GM21737 (cell line): ENCODE data around the gene TUBB1.
"Not testable (repeated sequence)": the region's sequence is repeated elsewhere in the genome, so short reads cannot be mapped to it uniquely, and the experiment has no call there.

ENCODE experiments used
- ATAC-seq: cut with Tn5 transposase; IDR thresholded peaks from one replicate; pipeline ENCODE4 v1.9.1; 2021; ENCODE audit warnings: mild to moderate bottlenecking, moderate library complexity; ENCODE audit not compliant: unreplicated experiment

TUBB1 gene

DNA sequence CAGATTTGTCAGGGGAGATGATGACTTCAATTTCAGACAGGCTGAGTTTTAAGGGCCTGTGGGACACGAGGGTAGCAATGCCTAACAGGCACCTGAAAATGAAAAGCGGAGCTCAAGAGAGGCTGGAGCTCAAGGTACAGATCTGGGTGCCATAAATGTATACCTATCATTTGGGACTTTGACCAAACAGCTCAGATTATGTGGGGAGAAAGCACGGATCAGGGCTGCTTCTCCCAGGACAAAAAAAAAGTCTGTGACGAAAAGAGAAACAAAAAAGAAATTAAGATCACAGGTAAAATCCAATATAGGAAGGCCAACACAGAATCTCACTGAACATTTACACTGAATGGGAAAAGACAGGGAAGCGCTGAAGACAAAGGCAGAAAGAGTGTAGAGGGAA is 21.4 kb downstream of the TUBB1 start:
- no peak for ATAC-seq

DNA sequence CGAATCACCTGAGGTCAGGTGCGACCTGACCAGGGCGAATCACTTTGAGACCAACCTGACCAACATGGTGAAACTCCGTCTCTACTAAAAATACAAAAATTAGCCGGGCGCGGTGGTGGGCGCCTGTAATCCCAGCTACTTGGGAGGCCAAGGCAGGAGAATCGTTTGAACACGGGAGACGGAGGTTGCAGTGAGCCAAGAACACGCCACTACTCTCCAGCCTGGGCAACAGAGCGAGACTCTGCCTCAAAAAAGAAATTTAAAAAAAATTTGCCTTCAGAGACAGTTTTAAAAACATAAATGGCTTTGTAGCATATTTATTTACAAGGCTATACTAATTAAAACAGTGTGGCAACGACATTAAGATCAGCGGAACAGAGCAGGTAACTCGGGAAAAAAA is 22.3 kb downstream of the TUBB1 start:
- ATAC-seq: not testable (repeated sequence)

DNA sequence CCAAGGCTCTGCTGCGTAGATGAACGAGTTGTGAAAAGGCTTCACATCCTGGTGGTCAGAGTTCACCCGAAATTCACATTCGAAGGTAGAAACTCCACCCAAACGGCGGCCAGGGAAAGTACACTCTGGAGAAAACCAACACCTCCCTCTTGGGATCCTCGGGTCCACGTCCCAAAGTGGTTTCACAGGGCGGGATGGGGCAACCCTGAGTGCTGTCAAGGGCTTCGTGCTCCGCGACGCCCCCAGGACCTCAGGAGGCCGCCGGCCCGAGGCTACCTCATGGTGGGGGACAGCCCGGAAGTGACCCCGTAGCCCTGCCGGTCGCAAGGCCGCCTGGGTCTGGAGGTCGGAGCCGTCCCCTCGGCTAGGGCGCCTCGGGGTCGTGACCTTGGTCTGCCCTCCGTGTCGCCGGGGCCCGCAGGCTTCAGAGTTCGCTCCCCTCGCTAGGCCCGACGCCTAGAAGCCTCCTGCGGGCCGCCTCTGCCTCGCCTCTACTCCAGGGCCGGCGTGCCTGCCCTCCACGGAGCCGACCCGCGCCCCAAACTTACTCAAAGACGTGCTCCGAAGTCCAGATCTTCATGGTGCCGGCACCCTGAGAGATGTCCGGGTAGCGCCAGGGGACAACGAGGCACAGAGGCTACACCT is 23.0 kb downstream of the TUBB1 start, which contains the start of gene PRELID3B:
PRELID3B (minus strand) TSS at position 636 of the 645 bp plus-strand sequence; CDS start at position 580, 56 bp downstream.
- peak; percentile 24 for ATAC-seq

DNA sequence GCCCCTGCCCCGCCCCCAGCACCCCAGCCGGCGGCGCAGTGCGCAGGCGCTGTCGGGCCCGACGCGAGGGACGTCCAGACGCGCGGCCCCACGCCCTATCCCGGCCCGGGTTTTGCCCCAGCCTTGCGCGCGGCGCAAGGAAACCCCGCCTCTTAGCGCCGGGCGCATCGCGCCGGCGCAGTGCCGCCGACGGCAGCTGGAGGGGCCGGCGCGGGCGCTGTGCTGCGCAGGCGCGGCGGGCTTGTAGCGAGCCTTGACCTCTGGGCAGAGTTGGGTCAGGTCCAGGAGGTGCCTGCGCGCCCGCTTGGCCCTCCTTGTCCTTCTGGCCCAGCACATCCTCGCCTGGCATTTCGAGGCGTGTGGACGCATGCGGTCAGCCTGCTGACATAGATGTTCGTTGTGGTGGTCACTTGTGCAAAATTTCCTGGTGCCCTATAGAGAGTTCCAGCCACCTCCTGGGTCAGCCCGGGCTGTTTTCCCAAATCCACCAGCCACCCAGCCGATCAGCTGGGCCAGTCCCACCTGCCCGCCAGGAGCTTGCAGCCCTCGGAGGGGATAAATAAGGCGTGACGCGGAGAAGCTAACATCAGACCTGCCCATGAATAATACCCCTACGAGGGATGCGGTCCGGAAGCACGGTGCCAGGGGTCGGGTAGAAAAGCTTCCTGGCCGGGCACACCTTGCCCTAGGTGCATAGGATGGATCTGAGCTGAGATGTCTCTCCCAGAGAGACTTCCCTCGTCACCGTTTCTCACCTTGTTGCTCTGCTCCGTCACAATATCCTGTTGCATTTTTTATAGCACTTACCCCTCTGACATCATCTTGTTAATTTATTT is 23.8 kb downstream of the TUBB1 start:
- peak; percentile 90 for ATAC-seq

DNA sequence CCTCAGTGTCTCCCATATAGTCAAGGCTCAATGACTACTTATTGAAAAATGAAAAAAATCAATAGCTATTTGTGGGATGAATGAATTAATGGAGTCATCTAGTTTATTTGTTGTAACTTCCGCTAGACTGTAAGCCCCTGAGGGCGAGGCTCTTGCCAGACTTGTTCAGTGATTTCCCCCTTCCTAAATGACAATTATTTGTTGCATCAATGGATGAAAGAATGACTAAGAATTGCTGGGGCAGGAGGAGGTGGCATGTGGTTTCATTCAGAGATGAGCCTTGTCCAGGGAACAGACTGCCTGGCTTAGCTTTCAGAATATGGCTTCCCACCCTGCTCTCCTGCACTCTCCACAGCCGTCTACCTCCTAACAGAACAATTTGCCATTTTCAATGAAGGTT is 24.5 kb downstream of the TUBB1 start:
- ATAC-seq: no peak

DNA sequence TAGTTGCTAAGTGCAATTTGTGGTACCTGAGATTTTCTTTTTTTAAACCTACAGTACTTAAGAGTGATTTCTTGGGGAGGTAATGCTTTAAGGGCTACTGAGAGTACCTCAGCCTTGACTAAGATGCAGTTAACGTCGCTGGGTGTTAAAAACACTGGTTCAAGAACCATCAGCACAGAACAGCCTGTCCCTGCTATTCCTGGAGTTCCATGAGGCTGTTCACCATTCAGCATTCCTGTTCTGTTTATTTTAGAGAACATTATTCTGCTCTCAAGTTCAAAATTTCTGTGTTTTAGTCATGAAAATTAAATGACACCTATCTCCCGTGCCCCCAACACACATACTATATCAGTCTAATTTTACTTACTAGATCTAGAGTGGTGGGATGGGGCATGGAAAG is 25.1 kb downstream of the TUBB1 start:
- ATAC-seq: no peak

DNA sequence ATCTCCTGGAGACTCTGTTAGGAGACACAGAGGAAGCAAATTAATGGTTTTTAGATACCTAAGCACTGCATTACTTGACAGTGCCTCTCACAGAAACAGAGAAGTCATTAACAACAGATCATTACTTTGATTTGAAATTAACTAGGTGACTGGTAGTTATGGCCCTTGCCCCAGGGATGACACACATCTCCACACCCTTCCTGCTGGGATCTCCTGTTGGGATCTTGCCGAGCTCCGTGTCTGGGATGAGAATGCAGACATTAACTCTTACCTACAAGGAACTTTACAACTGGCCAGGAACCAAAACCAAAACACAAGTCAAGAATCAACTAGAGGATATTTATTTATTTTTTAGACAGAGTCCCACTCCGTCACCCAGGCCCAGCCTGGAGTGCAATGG is 25.6 kb downstream of the TUBB1 start:
- no peak for ATAC-seq

DNA sequence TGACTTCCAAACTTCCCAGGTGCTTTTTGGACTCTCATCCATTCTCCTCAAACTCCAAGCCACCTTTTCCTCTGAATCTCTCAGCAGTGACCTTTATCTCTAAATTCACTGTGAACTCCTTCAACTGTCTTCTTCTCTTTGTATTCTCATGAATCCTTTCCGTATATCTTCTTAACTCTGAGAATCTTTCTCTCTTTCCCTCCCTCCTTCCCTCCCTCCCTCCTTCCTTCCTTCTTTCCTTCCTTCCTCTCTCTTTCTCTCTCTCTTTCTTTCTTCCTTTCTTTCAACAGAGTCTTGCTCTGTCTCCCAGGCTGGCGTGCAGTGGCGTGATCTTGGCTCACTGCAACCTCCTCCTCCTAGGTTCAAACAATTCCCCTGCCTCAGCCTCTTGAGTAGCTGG is 27.6 kb downstream of the TUBB1 start:
- no peak for ATAC-seq

DNA sequence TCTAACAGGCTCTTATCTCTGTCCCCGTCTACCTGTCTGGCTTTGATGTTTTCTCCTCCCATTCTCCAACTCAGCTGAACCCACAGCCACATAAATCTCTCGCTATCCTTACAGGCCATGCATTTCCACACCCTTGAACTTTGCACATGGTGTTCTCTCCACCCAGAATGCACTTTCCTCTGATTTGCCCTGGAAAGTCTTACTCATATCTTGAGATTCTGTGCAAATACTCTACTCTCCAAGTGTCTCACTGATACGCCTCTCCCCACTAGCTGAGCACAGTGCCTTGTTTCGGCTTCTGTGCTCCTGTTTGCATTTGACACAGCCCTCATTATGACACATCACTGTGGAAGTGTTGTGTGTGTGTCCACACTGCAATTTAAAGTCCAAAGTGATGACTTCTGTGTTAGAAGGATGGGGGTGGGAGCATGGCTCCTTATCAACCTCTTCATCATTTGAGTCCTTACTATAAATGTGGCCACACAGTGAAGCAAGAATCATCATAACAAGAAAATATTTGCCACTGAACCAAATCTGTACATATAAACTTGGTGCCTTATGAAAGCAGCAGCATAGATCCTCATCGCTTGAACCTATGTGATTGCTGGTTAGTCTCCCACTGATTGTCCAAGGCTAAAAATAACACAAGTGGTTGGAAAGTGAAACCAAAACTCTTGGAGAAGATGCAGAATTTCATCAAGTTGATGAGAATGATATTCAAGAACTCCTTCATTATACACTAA is 28.9 kb downstream of the TUBB1 start:
- no peak for ATAC-seq

DNA sequence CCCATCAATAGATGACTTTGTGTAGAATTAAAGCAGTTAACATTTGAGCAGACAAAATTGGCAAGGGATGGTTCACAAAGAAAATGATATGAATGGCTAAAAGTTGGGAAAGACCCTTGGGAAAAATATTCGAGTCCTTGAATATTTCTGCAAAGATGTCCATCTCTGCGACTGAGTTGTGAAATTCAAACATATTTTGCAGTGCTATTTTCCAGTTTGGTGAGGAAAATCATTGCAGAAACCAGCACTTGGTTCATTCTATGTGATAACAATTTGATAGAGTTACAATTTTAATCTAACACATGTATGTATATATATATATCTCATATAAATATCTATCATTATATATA is 29.4 kb downstream of the TUBB1 start:
- no peak for ATAC-seq

DNA sequence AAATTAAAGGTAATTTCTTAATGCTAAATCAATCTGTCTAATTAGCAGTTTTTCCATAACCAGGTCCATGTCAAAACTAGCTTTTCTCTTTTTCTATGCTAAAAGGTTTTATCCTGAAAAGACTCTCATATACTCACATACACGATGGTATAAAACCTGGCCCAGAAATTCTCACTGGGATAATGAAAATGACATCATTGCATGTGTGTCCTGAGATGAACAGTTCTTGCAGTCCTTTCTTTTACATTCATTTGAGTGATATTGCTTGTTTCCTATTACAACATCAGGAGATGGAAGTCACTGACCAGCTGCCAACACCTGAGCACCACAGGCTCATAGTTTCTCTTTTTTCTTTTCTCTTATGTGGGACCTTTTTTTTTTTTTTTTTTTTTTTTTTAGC is 31.2 kb downstream of the TUBB1 start:
- no peak for ATAC-seq

DNA sequence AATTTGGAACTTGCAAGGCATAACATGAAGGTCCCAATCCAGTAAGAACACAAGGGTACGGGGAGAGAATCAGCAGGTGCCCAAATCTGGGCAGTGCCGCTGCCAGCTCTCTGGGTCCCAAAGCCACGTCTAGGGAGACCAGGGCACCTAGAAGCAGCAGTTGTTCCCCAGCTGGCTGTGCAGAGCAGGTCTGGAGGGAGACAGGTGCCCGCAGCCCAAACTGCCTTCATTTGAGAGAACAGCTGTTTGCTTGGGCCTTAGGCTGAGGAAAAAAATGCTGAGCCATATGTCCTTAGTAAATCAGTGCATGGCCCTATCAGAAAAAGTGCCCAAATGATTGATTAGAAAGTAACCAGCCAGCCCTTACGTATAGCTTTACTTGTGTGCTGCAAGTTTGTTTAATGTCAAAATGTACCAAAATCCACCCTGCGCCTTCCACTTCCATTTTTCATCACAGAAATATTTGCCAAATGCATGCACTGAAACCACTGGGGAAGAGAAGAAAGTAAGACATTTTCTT is 32.5 kb downstream of the TUBB1 start:
- ATAC-seq: no peak

DNA sequence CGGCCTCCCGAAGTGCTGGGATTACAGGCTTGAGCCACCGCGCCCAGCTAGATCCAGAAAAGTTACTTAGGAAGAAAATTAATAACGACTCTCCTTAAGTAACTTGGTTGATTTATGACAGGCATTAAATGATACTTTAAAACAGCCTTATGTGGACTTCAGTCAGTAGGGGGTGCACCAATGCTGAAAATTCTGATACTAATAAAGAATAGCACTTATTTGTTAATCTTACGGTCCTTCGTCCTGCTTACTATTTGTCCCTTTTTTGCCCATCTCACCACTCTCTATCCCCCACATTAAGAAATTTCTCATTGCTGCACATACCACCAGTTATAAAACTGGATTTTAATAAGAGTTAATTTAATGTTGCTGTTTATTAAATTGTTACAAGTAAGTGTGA is 36.1 kb downstream of the TUBB1 start:
- ATAC-seq: no peak

DNA sequence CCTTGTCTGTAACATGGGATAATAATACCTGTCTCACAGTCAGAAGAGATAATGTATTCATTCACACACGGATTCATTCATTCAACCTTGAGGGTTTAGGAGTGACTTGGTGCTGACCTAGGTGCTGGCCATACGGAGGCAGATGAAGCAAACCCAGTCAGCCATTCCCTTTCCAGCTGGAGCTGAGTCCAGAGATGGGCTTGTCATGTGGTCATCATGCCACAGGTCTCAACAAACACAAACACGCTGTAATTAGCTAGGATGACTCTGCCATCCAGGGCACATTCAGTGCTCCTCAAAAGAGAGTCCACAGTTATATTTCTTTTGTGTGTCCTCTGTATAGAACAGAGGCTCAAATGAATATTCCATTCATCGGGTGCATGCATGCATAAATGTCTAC is 42.9 kb downstream of the TUBB1 start:
- ATAC-seq: no peak

DNA sequence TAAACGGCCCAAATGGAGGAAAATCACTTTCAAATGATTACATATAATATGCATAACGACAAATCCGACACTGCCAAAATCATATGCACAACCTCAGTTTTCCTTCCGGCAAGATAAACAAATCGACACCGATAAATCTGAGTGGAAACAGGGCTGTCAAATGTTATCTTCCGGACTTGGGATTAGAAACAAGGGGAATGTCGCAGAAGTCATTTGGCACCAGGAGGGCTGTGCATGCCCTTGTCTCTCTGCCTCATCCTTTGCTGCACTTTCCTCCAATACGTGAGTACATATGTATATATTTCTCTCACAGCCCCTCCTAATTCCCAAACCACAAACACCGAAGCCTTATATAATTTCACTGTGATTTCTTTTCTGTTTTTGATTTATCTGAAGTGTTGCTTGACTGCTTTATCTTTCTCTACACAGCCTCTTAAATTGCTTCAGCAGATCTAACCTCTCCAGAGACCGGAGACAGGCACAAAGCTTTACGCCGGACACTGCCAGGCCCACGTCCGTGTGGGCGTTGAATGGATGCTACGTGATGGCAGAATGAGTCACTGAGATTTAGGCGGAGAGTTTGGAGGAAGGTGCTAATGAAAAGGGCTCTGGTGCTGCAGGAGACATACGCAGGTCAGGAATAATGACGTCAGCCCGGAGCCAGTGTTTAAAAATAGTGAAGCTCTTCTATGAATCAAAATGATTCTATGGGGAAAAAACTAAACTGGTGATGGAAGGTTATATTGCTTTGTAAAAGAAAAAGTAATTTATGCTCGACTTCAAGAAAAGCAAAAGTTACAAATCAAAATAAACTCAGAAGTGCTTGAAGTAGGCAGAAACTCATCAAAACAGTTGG is 44.4 kb downstream of the TUBB1 start:
- ATAC-seq: no peak

DNA sequence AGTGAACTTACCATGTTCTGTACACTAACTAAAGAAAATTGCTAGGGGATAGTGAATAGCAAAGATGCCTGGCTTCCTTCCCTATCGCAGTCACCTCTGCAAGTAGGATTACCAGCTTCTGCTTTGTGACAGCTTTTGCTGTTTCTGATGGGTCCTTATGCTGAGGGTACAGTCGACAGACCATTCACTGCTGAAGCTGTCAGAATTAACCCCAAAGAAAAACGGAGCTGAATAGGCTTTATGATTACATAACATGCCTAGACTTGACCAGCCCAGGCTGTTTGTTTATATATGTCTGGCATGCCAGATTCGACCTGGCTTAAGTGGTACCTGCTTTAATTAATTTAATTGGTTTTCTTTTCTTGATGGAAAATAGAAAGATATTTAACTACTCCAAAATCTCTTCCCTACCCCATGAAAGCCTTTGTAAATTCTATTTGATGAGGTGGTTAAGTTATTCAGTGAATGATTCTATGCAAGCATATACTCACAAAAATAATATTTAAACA is 45.0 kb downstream of the TUBB1 start:
- ATAC-seq: no peak

DNA sequence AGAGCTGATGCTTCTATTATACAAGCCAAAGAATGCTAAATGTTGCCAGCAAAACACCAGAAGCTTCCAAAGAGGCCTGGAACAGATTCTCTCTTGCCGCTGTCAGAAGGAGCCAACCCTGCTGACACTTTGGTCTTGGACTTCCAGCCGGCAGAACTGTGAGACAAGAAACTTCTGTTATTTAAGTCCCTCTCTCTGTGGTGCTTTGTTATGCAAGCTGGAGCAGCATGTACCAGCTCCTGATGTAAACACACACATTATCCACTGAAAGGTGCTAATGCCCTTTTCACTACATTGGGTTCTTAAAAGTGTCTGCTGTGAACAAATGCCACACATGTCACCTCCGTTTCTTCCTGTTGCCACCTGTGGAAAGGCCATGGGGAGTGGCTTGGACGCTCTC is 49.3 kb downstream of the TUBB1 start:
- no peak for ATAC-seq

DNA sequence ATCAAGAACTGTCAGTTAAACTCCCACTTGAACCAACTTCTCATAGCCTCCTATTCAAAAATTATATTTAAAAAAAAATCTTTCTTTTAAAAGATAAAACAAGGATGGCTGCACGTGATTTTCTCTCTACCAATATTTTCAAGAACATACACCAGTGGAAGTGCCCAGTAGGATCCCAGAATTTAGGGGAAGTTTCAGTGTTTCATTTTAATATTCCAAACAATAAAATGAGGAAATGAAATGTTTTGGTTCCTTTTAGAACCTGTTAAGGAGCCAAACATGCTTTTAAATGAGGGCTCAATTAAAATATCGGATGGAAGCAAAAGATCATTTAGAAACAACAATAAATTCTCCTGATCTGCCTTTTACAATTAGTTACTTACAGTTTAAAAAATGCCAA is 49.8 kb downstream of the TUBB1 start:
- no peak for ATAC-seq

DNA sequence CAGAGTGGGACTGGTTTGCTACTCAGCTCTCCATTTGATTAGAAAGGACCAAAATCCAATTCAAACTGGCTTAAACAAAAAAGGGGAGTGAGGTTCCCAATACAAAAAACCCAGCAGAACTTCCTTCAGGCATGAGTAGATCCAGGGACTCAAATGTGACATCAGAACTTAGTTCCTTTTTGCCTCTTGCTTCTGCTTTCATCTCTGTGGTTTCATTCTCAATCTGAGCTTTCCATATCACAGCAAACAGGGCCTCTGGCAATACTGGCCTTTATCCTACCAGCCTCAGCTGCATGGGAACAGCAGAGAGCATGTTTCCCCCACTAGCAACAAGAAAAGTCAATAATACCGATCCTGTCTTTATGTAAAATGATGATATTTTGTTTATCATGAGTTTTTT is 52.0 kb downstream of the TUBB1 start:
- ATAC-seq: no peak

DNA sequence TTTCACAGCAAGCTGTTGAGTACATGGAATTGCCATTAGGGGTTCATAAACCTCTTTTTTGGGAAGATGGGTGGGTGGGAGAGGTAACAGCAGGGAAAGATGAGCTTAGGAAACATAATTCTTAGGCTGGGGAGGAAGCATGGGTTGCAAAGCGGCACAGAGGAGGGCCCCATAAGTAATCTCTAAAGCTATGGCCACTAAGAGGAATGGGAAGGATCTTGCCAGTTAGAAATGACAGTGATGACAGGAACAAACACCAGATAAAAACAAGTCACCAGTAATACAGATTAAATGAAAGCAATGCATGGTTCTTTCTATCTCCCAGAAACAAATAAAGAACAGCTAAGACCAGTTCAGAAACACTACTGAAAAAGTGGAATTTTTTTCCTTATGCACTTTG is 54.4 kb downstream of the TUBB1 start:
- ATAC-seq: no peak

DNA sequence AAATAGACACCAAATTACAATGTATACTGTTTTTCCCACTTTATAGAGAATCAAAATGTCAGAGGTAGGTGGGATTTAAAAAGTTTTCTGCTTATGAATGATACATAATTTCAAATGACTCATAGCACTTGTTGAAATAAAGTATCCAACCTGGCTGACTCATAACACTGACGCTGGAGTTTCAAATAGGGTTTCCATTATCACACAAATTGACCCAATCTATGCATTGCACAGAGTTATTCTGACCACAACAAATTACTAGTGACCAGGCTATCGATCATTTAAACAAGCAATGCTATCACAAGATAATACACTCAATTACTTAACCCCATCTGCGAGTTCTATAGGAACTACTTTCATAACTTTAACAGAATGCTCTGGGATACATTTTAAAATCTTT is 55.2 kb downstream of the TUBB1 start:
- ATAC-seq: no peak
